Psoas muscle (tissue), 8 donors: ENCODE measurements around the gene CMC4. TPM values are rescaled to one million over a fixed set of nuclear protein-coding genes. Genes with fewer than 3 reads are reported as not detected.
A peak's percentile ranks its signal among the peaks of the same experiment; 100 is the strongest.

Experiments used
- ATAC-seq, 4 donors: fragments of 200-7000 bp; cut with Tn5 transposase; one replicate each; pipeline ENCODE4 v1.9.1; 2020; ENCODE audit warnings: moderate library complexity in 3 of 4, mild to moderate bottlenecking in 2 of 4
- DNase-seq, 2 donors: peaks; one replicate each; pipeline ENCODE4 v3.0.0-alpha.2; 2020
- H3K27ac ChIP-seq: fragments of 200-600 bp; one replicate; pipeline ENCODE4 v1.8.0; 2022
- H3K27me3 ChIP-seq, 3 donors: fragments of 200-600 bp in 1 of 3; one replicate each; pipeline versions ENCODE4 v1.6.1 to v1.8.0; 2013 to 2022; ENCODE audit warnings: low read length in 2 of 3, mild to moderate bottlenecking in 2 of 3, moderate library complexity in 1 of 3; ENCODE audit not compliant: insufficient read depth in 3 of 3
- H3K36me3 ChIP-seq, 2 donors: fragments of 200-600 bp in 1 of 2; one replicate each; pipeline versions ENCODE4 v1.6.1 to v1.8.0; 2013 to 2022; ENCODE audit warnings: low read depth in 1 of 2, mild to moderate bottlenecking in 1 of 2, moderate library complexity in 1 of 2; ENCODE audit not compliant: insufficient read depth in 1 of 2
- H3K4me1 ChIP-seq: fragments of 200-600 bp; one replicate; pipeline ENCODE4 v1.8.0; 2022
- H3K4me3 ChIP-seq: fragments of 200-600 bp; one replicate; pipeline ENCODE4 v1.8.0; 2022; ENCODE audit warnings: mild to moderate bottlenecking
- H3K9me3 ChIP-seq: fragments of 200-600 bp; one replicate; pipeline ENCODE4 v1.8.0; 2022
- CTCF ChIP-seq: fragments of 200-600 bp; IDR thresholded peaks from one replicate; pipeline ENCODE4 v1.8.0; 2022; ENCODE audit warnings: antibody characterized with exemption
- WGBS, 3 donors: extraction: QIAGEN DNeasy Blood & Tissue Kit; methylation state at CpG; one replicate each; pipeline versions ENCODE4 v1.1.6 to v1.1.7; 2013; 5-methylcytosine and 5-hydroxymethylcytosine counted together
- intact Hi-C, 2 donors: fragments of 100-400 bp; cut with DNase I; formaldehyde crosslinking; loops; one replicate each; pipeline versions ENCODE4 v1.11.0 to v1.14.2; 2022
- polyA plus RNA-seq, 3 donors: library from polyadenylated mRNA; stranded (reverse); fragments of 200-250 nt; gene quantifications; one replicate each; pipeline ENCODE4 v1.2.3, GENCODE V29; 2013
- total RNA-seq, 4 donors: library from RNA; stranded (reverse); fragmentation: NEBNext Ultra II Directional in 2 of 4; extraction: Animal tissue kit (Norgen Biotek cat#: 25700) in 2 of 4; gene quantifications; one replicate each; pipeline versions ENCODE4 v1.2.1 to v1.2.4, GENCODE V29; 2021 to 2023
- donor health status: healthy with polysubstance abuse.
- donor health status: DM: no; HTN: no; CAD: no; lungs with moderate emphysema.
- donor health status: Bipolar disorder and iron deficiency.
- donor health status: healthy.
- donor health status: DM: yes; HTN: yes; CAD: no.
- donor health status: DM: no; HTN: no; CAD: no.
- donor health status: DM: no; HTN: no; CAD: no.
- donor health status: DM: yes; HTN: yes; CAD: no.

Gene CMC4
- total and polyA plus RNA-seq, 7 donors, result 6.2 to 23.9 (median 12.5) TPM

GRCh38 chrX:155069414-155069813, 1.5 kb downstream of the CMC4 start:
- no peak overlapping the region for H3K27ac ChIP-seq
- H3K36me3 ChIP-seq, result peaks cover 0 to 9% of the 10 kb centered on the region in 2 donors
- WGBS, 3 donors, result 61 to 100% (median 100%) methylated on average over 1 of the region's 1 CpG
- no peak for TF ChIP-seq CTCF
- no peaks in the 10 kb centered on the region for H3K27me3 ChIP-seq
- ATAC-seq (no peak), DNase-seq (no peak)
- H3K9me3 ChIP-seq, result no peaks in the 10 kb centered on the region
- intact Hi-C loops, result no loop called here
- H3K4me1 ChIP-seq, result peaks cover 7% of the 10 kb centered on the region
- H3K4me3 ChIP-seq, result peak overlapping the region; percentile 65

GRCh38 chrX:155068165-155068564, 2.8 kb downstream of the CMC4 start:
- Histone ChIP-seq H3K27me3 (no peaks in the 10 kb centered on the region), H3K27ac (no peak overlapping the region), H3K36me3 (no peaks in the 10 kb centered on the region), H3K4me3 (no peak overlapping the region), H3K4me1 (peaks cover 7% of the 10 kb centered on the region), H3K9me3 (no peaks in the 10 kb centered on the region)
- WGBS, 3 donors, result 42 to 70% (median 56%) methylated on average over 1 of the region's 1 CpG
- no peak for ATAC-seq
- DNase-seq, result no peak
- intact Hi-C loops, result no loop called here
- no peak for TF ChIP-seq CTCF

- no peak overlapping the region for H3K4me3 ChIP-seq
- DNase-seq (no peak), ATAC-seq (peak in 3 of 4 donors; percentile 61 to 68 (median 66))
- 86 to 88% (median 86%) methylated on average over 8 of the region's 8 CpGs for WGBS, 3 donors
- intact Hi-C loops, result no loop called here
- H3K9me3 ChIP-seq, result no peaks in the 10 kb centered on the region
- H3K36me3 ChIP-seq, result peaks cover 0 to 17% of the 10 kb centered on the region in 2 donors
- H3K4me1 ChIP-seq, result peaks cover 7% of the 10 kb centered on the region
- TF ChIP-seq CTCF, result no peak
- no peaks in the 10 kb centered on the region for H3K27me3 ChIP-seq
- no peak overlapping the region for H3K27ac ChIP-seq
Measured at GRCh38 chrX:155065035-155065734, 5.8 kb downstream of the CMC4 start.

GRCh38 chrX:155061760-155062159, 9.2 kb downstream of the CMC4 start:
- Histone ChIP-seq H3K27ac (no peak overlapping the region), H3K4me3 (no peak overlapping the region), H3K36me3 (peaks cover 0 to 20% of the 10 kb centered on the region in 2 donors), H3K4me1 (no peaks in the 10 kb centered on the region), H3K9me3 (no peaks in the 10 kb centered on the region), H3K27me3 (no peaks in the 10 kb centered on the region)
- ATAC-seq (no peak), DNase-seq (no peak)
- intact Hi-C loops, result no loop called here
- no peak for TF ChIP-seq CTCF
- WGBS, 3 donors, result 44 to 63% (median 56%) methylated on average over 4 of the region's 4 CpGs
